MCF 10A (cell line): ENCODE data around the gene SHISA3. TPM values are rescaled to one million over a fixed set of nuclear protein-coding genes. Genes with fewer than 3 reads are reported as not detected.

ENCODE experiments used
- BruUV-seq: library from RNA; stranded (reverse); fragments of 400-500 nt; replicated peaks from 2 replicates; lab custom pipeline; 2021; lab: Mats Ljungman, UMichigan
- CTCF ChIA-PET: fragments of 300-600 bp; sonication (Branson Sonifier 250); formaldehyde crosslinking; extraction: SDS; loops from one replicate; lab custom pipeline; 2021; ENCODE audit warnings: antibody characterized with exemption, inconsistent platforms; lab: Yijun Ruan, JAX
- POLR2A ChIA-PET: fragments of 300-600, 350-650 bp; sonication (Branson Sonifier 250); formaldehyde crosslinking; extraction: SDS; loops from one replicate; lab custom pipeline; 2020; ENCODE audit warnings: antibody characterized with exemption, inconsistent platforms; lab: Yijun Ruan, JAX
- DNase-seq: peaks from one replicate; pipeline ENCODE4 v3.0.0-alpha.2; 2018; ENCODE audit not compliant: unreplicated experiment
- H3K27ac Mint-ChIP-seq: one replicate; pipeline ENCODE4 v1.8.0; 2022; ENCODE audit warnings: mild to moderate bottlenecking, low read depth, mixed read lengths; ENCODE audit not compliant: unreplicated experiment
- H3K27me3 Mint-ChIP-seq: one replicate; pipeline ENCODE4 v1.8.0; 2022; ENCODE audit warnings: mixed read lengths; ENCODE audit not compliant: insufficient read depth, unreplicated experiment
- H3K36me3 Mint-ChIP-seq: one replicate; pipeline ENCODE4 v1.8.0; 2022; ENCODE audit warnings: mild to moderate bottlenecking, moderate library complexity, mixed read lengths; ENCODE audit not compliant: insufficient read depth, unreplicated experiment
- H3K4me1 Mint-ChIP-seq: one replicate; pipeline ENCODE4 v1.8.0; 2022; ENCODE audit warnings: mixed read lengths; ENCODE audit not compliant: insufficient read depth, unreplicated experiment
- H3K4me3 Mint-ChIP-seq: one replicate; pipeline ENCODE4 v1.8.0; 2022; ENCODE audit warnings: mild to moderate bottlenecking, moderate library complexity, mixed read lengths; ENCODE audit not compliant: unreplicated experiment
- H3K9me3 Mint-ChIP-seq: one replicate; pipeline ENCODE4 v1.8.0; 2022; ENCODE audit warnings: mixed read lengths; ENCODE audit not compliant: unreplicated experiment
- intact Hi-C: fragments of 100-400 bp; cut with micrococcal nuclease; formaldehyde crosslinking; loops from 2 replicates; pipeline ENCODE4 v1.14.1; 2022
- total RNA-seq: library from RNA; stranded (reverse); gene quantifications from 2 replicates; pipeline ENCODE4 v1.2.3, GENCODE V29; 2022
- TF ChIP-seq, protein P1 (sequence below): fragments of 200-600 bp; IDR thresholded peaks from one replicate; pipeline ENCODE4 v1.8.0; 2022; ENCODE audit warnings: antibody characterized with exemption, mild to moderate bottlenecking; ENCODE audit not compliant: unreplicated experiment

SHISA3 gene
- total RNA-seq, 1 experiment from 2014 or later, result not detected

DNA sequence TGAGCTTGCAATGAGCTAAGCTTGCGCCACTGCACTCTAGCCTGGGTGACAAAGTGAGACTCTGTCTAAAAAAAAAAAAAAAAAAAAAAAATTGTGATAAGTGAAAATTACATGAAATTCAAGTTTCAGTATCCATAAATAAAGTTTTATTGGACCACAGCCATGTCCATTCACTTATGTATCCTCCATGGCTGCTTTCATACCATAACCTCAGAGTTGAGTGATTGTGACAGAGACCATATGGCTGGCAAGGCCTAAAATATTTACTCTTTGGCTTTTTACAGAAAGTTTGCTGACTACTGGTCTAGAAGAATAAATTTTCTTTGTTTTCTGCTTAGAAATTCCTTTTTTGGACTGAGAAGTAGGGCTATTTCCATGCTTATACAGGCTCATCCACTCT is 11.8 kb upstream of the SHISA3 start:
- TF ChIP-seq, protein P1, sequence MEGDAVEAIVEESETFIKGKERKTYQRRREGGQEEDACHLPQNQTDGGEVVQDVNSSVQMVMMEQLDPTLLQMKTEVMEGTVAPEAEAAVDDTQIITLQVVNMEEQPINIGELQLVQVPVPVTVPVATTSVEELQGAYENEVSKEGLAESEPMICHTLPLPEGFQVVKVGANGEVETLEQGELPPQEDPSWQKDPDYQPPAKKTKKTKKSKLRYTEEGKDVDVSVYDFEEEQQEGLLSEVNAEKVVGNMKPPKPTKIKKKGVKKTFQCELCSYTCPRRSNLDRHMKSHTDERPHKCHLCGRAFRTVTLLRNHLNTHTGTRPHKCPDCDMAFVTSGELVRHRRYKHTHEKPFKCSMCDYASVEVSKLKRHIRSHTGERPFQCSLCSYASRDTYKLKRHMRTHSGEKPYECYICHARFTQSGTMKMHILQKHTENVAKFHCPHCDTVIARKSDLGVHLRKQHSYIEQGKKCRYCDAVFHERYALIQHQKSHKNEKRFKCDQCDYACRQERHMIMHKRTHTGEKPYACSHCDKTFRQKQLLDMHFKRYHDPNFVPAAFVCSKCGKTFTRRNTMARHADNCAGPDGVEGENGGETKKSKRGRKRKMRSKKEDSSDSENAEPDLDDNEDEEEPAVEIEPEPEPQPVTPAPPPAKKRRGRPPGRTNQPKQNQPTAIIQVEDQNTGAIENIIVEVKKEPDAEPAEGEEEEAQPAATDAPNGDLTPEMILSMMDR, result no peak
- ChIA-PET POLR2A (no interaction called here), CTCF (interaction anchor here (0.7 to 1.4 kb wide), 3 partner anchors 14 to 135 kb away, joined by 3 read pairs; no protein-coding TSS in a partner anchor)
- Mint-ChIP-seq H3K4me3 (no peak overlapping the region), H3K4me1 (no peaks in the 10 kb centered on the region), H3K27me3 (no peaks in the 10 kb centered on the region), H3K9me3 (peaks cover 14% of the 10 kb centered on the region), H3K27ac (no peak overlapping the region), H3K36me3 (no peaks in the 10 kb centered on the region)
- DNase-seq, result no peak
- intact Hi-C loops, result no loop called here
- BruUV-seq, result no TSS peak

DNA sequence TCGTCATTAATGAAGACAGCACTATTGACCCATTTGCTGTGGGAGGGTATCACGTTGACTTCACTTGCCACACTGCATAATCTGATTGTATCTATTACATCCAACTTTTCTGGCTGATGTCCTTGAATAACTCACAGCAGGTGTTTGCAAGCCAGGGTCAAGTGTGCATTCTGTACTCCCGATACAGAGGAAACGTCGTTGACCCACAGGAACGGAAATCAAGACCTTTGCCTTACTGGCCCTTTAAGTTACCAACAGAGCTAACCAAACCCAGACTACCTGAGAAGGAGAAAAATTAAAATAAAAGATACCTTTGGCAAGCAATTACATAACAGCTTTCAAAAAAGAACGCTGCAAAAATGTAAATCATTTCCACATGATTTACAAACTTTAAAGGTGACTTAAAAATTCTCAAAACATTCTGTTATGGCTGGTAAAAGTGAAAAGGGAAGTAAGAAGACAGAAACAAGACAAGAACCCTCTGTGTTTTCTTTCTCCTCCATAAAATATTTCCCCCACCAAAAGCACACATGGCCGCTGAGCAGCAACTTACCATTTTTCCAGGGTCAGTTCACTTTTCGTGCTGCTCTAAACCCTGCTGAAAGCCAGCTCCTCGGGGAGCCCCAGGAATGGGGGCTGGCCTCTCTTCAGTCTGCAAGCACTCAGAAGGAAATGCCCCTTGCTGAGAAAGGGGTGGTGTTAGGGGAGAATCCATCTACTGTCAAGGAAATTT is 6.5 kb upstream of the SHISA3 start:
- intact Hi-C loops, result no loop called here
- TF ChIP-seq, protein P1, result no peak
- BruUV-seq, result no TSS peak
- Mint-ChIP-seq H3K27me3 (no peaks in the 10 kb centered on the region), H3K27ac (no peak overlapping the region), H3K36me3 (no peaks in the 10 kb centered on the region), H3K9me3 (peaks cover 6% of the 10 kb centered on the region), H3K4me3 (no peak overlapping the region), H3K4me1 (no peaks in the 10 kb centered on the region)
- no peak for DNase-seq
- CTCF ChIA-PET, result interaction anchor here (0.7 to 1.7 kb wide), 3 partner anchors 11 to 699 kb away, joined by 4 read pairs; no protein-coding TSS in a partner anchor
- POLR2A ChIA-PET, result no interaction called here

DNA sequence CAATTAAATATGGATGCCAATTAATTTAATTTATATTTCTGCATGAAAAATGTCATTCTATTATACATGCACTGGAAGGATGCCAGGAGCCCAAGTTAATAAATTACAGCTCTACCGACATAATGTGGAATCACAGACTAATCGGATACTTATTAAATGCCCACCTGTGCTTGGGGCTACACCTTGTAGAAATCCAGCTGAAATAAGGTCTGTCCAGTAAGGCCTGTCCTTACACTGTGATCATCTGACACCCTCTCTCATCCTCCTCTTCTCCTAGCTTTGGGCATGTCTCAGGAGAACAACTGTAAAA is 6.0 kb upstream of the SHISA3 start:
- no peaks in the 10 kb centered on the region for H3K4me1 Mint-ChIP-seq
- intact Hi-C loops, result no loop called here
- POLR2A ChIA-PET, result no interaction called here
- no peak overlapping the region for H3K27ac Mint-ChIP-seq
- CTCF ChIA-PET, result interaction anchor here (1.3 to 1.7 kb wide), 2 partner anchors 11 to 20 kb away, joined by 4 read pairs; no protein-coding TSS in a partner anchor
- no peak for DNase-seq
- H3K27me3 Mint-ChIP-seq, result no peaks in the 10 kb centered on the region
- TF ChIP-seq, protein P1, result no peak
- BruUV-seq, result no TSS peak
- H3K4me3 Mint-ChIP-seq, result no peak overlapping the region
- H3K9me3 Mint-ChIP-seq, result peaks cover 6% of the 10 kb centered on the region
- H3K36me3 Mint-ChIP-seq, result no peaks in the 10 kb centered on the region

DNA sequence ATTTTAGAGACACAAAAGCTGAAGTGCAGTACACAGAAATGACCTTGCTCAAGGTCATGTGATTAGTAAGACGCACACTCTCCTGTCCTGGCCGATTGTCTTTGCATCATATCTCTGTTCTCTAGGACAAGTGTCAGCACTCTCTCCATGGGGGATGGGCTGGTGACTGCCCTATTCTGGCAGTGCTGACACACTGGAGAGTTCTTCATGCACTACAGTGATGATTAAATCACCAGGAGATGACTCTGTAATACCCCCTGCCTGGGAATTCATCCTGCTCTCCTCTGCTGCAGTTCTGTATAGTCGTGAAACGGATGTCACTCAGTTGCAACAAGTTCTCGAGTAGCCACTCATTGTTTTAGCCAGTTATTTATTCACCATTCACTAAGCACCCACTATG is 5.3 kb upstream of the SHISA3 start:
- TF ChIP-seq, protein P1, result no peak
- H3K4me3 Mint-ChIP-seq, result no peak overlapping the region
- no peaks in the 10 kb centered on the region for H3K4me1 Mint-ChIP-seq
- no peaks in the 10 kb centered on the region for H3K27me3 Mint-ChIP-seq
- no peak overlapping the region for H3K27ac Mint-ChIP-seq
- H3K36me3 Mint-ChIP-seq, result no peaks in the 10 kb centered on the region
- DNase-seq, result no peak
- POLR2A ChIA-PET, result interaction anchor here (0.6 kb wide), 1 partner anchor 173 kb away, joined by 3 read pairs; no protein-coding TSS in a partner anchor
- CTCF ChIA-PET, result interaction anchor here (1.3 to 1.7 kb wide), 2 partner anchors 10 to 20 kb away, joined by 4 read pairs; no protein-coding TSS in a partner anchor
- intact Hi-C loops, result no loop called here
- H3K9me3 Mint-ChIP-seq, result peaks cover under 1% of the 10 kb centered on the region
- BruUV-seq, result no TSS peak
